H1 (cell line): ENCODE data around the gene RPIA. TPM values are rescaled to one million over a fixed set of nuclear protein-coding genes. Genes with fewer than 3 reads are reported as not detected.
A peak's percentile ranks its signal among the peaks of the same experiment; 100 is the strongest.

Experiments used
- CTCF ChIA-PET: fragments of 300-600 bp; sonication (Branson Sonifier 250); formaldehyde crosslinking; loops from one replicate; lab custom pipeline; 2021; ENCODE audit not compliant: partially characterized antibody; lab: Charles Lee
- POLR2A ChIA-PET: fragments of 300-600 bp; sonication (Branson Sonifier 250); formaldehyde crosslinking; loops from one replicate; lab custom pipeline; 2021; ENCODE audit warnings: inconsistent platforms; ENCODE audit not compliant: partially characterized antibody; lab: Charles Lee
- DNase-seq, 2 experiments: peaks; one replicate each; pipeline versions ENCODE4 v3.0.0 to v3.0.0-alpha.2; 2010 to 2022; ENCODE audit warnings: low spot score in 2 of 2, low read depth in 1 of 2, mixed read lengths in 1 of 2
- FAIRE-seq: peaks from 2 replicates; lab custom pipeline; 2011; peaks lifted over from hg19 to GRCh38; lab: Jason Lieb, UNC
- H2AFZ ChIP-seq: 2 replicates; pipeline ENCODE4 v1.8.1; 2012; ENCODE audit warnings: low read length, inconsistent platforms
- H2AK5ac ChIP-seq: 2 replicates; pipeline ENCODE4 v1.6.1; 2013; ENCODE audit warnings: low read depth, low read length
- H2BK120ac ChIP-seq: replicated peaks from 2 replicates; pipeline ENCODE3; 2013; ENCODE audit warnings: low read depth, low read length, inconsistent platforms
- H2BK12ac ChIP-seq: 2 replicates; pipeline ENCODE4 v1.6.1; 2013; ENCODE audit warnings: low read depth, low read length
- H2BK15ac ChIP-seq: 2 replicates; pipeline ENCODE4 v1.6.1; 2013; ENCODE audit warnings: low read length
- H2BK20ac ChIP-seq: 2 replicates; pipeline ENCODE4 v1.6.1; 2013; ENCODE audit warnings: low read length
- H2BK5ac ChIP-seq: 2 replicates; pipeline ENCODE4 v1.6.1; 2013; ENCODE audit warnings: low read depth, low read length
- H3K14ac ChIP-seq: 2 replicates; pipeline ENCODE4 v1.6.1; 2013; ENCODE audit warnings: inconsistent platforms; ENCODE audit not compliant: insufficient read length
- H3K18ac ChIP-seq: 2 replicates; pipeline ENCODE4 v1.6.1; 2013; ENCODE audit warnings: low read length; ENCODE audit errors: extremely low read depth
- H3K23ac ChIP-seq: 2 replicates; pipeline ENCODE4 v1.6.1; 2013; ENCODE audit warnings: inconsistent platforms; ENCODE audit not compliant: insufficient read length
- H3K23me2 ChIP-seq: 2 replicates; pipeline ENCODE4 v1.6.1; 2013; ENCODE audit warnings: low read depth, low read length
- H3K27ac ChIP-seq: 2 replicates; pipeline ENCODE4 v1.6.1; 2011; ENCODE audit warnings: low read depth, low read length, inconsistent platforms
- H3K27me3 ChIP-seq, 4 experiments: replicated peaks in 1 of 4; 1 replicate in 1 of 4; 2 replicates in 3 of 4; pipeline versions ENCODE4 v1.6.1 to v1.8.1; 2011 to 2013; ENCODE audit warnings: low read length in 3 of 4, mild to moderate bottlenecking in 3 of 4, inconsistent platforms in 2 of 4, mixed read lengths in 2 of 4, moderate library complexity in 1 of 4; ENCODE audit not compliant: control insufficient read depth in 3 of 4, insufficient read depth in 3 of 4; ENCODE audit errors: extremely low read depth in 1 of 4
- H3K36me3 ChIP-seq, 4 experiments: 2 replicates each; pipeline versions ENCODE4 v1.6.1 to v1.8.1; 2011 to 2013; ENCODE audit warnings: mild to moderate bottlenecking in 4 of 4, low read length in 3 of 4, moderate library complexity in 2 of 4, control low read depth in 1 of 4, inconsistent platforms in 1 of 4; ENCODE audit not compliant: insufficient read depth in 4 of 4, control insufficient read depth in 2 of 4
- H3K4ac ChIP-seq: replicated peaks from 2 replicates; pipeline ENCODE3; 2013; ENCODE audit warnings: low read length, low read depth, mixed read lengths, inconsistent platforms; ENCODE audit not compliant: insufficient read length
- H3K4me1 ChIP-seq, 4 experiments: replicated peaks in 1 of 4; 1 replicate in 1 of 4; 2 replicates in 3 of 4; pipeline versions ENCODE4 v1.6.1 to v1.8.1; 2011 to 2013; ENCODE audit warnings: low read length in 3 of 4, inconsistent platforms in 2 of 4, mixed read lengths in 1 of 4; ENCODE audit not compliant: insufficient read depth in 4 of 4, control insufficient read depth in 3 of 4
- H3K4me2 ChIP-seq, 2 experiments: 2 replicates each; pipeline versions ENCODE4 v1.6.1 to v1.8.1; 2011 to 2013; ENCODE audit warnings: low read depth in 2 of 2, low read length in 2 of 2, control low read depth in 1 of 2, inconsistent platforms in 1 of 2, mild to moderate bottlenecking in 1 of 2; ENCODE audit not compliant: insufficient read depth in 1 of 2
- H3K4me3 ChIP-seq, 4 experiments: fragments of 200-600, 300-600 bp in 1 of 4; sonication (generic), shearing (Covaris generic), sonication (Bioruptor Twin) in 1 of 4; 2 replicates each; pipeline versions ENCODE4 v1.5.1 to v1.8.1; 2011 to 2016; ENCODE audit warnings: low read length in 4 of 4, low read depth in 3 of 4, control low read depth in 2 of 4, inconsistent platforms in 2 of 4, mild to moderate bottlenecking in 2 of 4, mixed read lengths in 1 of 4, moderate library complexity in 1 of 4; ENCODE audit not compliant: insufficient read depth in 2 of 4; ENCODE audit errors: extremely low read depth in 1 of 4
- H3K56ac ChIP-seq: replicated peaks from 2 replicates; pipeline ENCODE3; 2013; ENCODE audit warnings: low read depth, mild to moderate bottlenecking, mixed read lengths, low read length, inconsistent platforms; ENCODE audit not compliant: insufficient read length
- H3K79me1 ChIP-seq: 2 replicates; pipeline ENCODE4 v1.6.1; 2013; ENCODE audit warnings: low read depth, low read length, control low read depth
- H3K79me2 ChIP-seq, 2 experiments: 2 replicates each; pipeline versions ENCODE4 v1.6.1 to v1.8.1; 2012 to 2013; ENCODE audit warnings: low read length in 2 of 2, mild to moderate bottlenecking in 2 of 2, inconsistent platforms in 1 of 2; ENCODE audit not compliant: insufficient read depth in 2 of 2, control insufficient read depth in 1 of 2
- H3K9ac ChIP-seq, 4 experiments: replicated peaks in 1 of 4; 1 replicate in 1 of 4; 2 replicates in 3 of 4; pipeline versions ENCODE4 v1.6.1 to v1.8.1; 2011 to 2013; ENCODE audit warnings: low read depth in 3 of 4, low read length in 3 of 4, control low read depth in 2 of 4, mild to moderate bottlenecking in 2 of 4, moderate library complexity in 2 of 4, inconsistent platforms in 1 of 4; ENCODE audit errors: extremely low read depth in 1 of 4
- H3K9me3 ChIP-seq, 2 experiments: 2 replicates each; pipeline versions ENCODE4 v1.6.1 to v1.8.1; 2012 to 2013; ENCODE audit warnings: mild to moderate bottlenecking in 2 of 2, moderate library complexity in 2 of 2, control low read depth in 1 of 2, inconsistent platforms in 1 of 2, low read depth in 1 of 2, low read length in 1 of 2, mixed read lengths in 1 of 2; ENCODE audit not compliant: insufficient read depth in 2 of 2
- H4K20me1 ChIP-seq, 2 experiments: replicated peaks in 1 of 2; 2 replicates each; pipeline versions ENCODE3 to v1.8.1; 2011 to 2013; ENCODE audit warnings: inconsistent platforms in 2 of 2, low read length in 2 of 2, mild to moderate bottlenecking in 1 of 2; ENCODE audit not compliant: insufficient read depth in 2 of 2, control insufficient read depth in 1 of 2
- H4K5ac ChIP-seq: 2 replicates; pipeline ENCODE4 v1.6.1; 2013; ENCODE audit warnings: low read length, low read depth, mixed read lengths, inconsistent platforms; ENCODE audit not compliant: insufficient read length
- H4K8ac ChIP-seq: 2 replicates; pipeline ENCODE4 v1.8.0; 2013; ENCODE audit warnings: mild to moderate bottlenecking, moderate library complexity, low read length, inconsistent platforms; ENCODE audit not compliant: insufficient read depth; ENCODE audit errors: extremely low read depth
- H4K91ac ChIP-seq: replicated peaks from 2 replicates; pipeline ENCODE3; 2013; ENCODE audit warnings: low read length, mixed read lengths, inconsistent platforms; ENCODE audit not compliant: insufficient read length
- RAD21 ChIP-seq, 2 experiments: IDR thresholded peaks in 1 of 2; conservative IDR thresholded peaks in 1 of 2; 2 replicates each; pipeline ENCODE4 v1.6.1; 2011; ENCODE audit warnings: low read depth in 2 of 2, low read length in 2 of 2, improper control_type of control experiment in 1 of 2, inconsistent platforms in 1 of 2, mild to moderate bottlenecking in 1 of 2, moderate library complexity in 1 of 2
- YY1 ChIP-seq: IDR thresholded peaks from 2 replicates; pipeline ENCODE4 v1.6.1; 2011; ENCODE audit warnings: low read depth, mild to moderate bottlenecking, low read length
- ZNF274 ChIP-seq: IDR thresholded peaks from 2 replicates; pipeline ENCODE4 v1.7.0; 2012; ENCODE audit warnings: low read length, borderline replicate concordance; ENCODE audit errors: extremely low read depth
- WGBS, 2 experiments: shearing (Covaris generic) in 1 of 2; methylation state at CpG; one replicate each; pipeline versions ENCODE4 v1.1.6 to v1.1.7; 2013 to 2015; ENCODE audit warnings: low lambda C conversion rate in 2 of 2, mixed read lengths in 2 of 2, inconsistent platforms in 1 of 2, low coverage in 1 of 2, missing lambda C conversion rate in 1 of 2; ENCODE audit not compliant: insufficient replicate concordance in 2 of 2, insufficient coverage in 1 of 2, insufficient read length in 1 of 2; ENCODE audit errors: extremely low coverage in 1 of 2, missing lambda C conversion rate in 1 of 2; 5-methylcytosine and 5-hydroxymethylcytosine counted together
- polyA plus RNA-seq, 7 experiments: library from polyadenylated mRNA; depleted of rRNA in 3 of 7; stranded (reverse) in 5 of 7; unstranded in 2 of 7; fragments of >200 nt in 5 of 7; fragments of 200-250 nt in 2 of 7; gene quantifications; 1 replicate in 5 of 7; 2 replicates in 1 of 7; 4 replicates in 1 of 7; pipeline versions ENCODE4 v1.2.1 to v1.2.3, GENCODE V29; 2011 to 2013; ENCODE audit warnings: missing spikeins in 2 of 7, mixed read lengths in 2 of 7
- total RNA-seq: library from RNA; stranded (reverse); fragmentation: NEBNext Ultra II Directional; extraction: Animal tissue kit (Norgen Biotek cat#: 25700); gene quantifications from 2 replicates; pipeline ENCODE4 v1.2.1, GENCODE V29; 2021
- TF ChIP-seq, protein P1 (sequence below), 3 experiments: IDR thresholded peaks; 1 replicate in 2 of 3; 2 replicates in 1 of 3; pipeline versions ENCODE4 v1.5.1 to v1.6.1; 2011; ENCODE audit warnings: low read length in 3 of 3, mild to moderate bottlenecking in 3 of 3, inconsistent platforms in 2 of 3, low read depth in 1 of 3, moderate library complexity in 1 of 3; ENCODE audit not compliant: insufficient read depth in 1 of 3; ENCODE audit errors: control extremely low read depth in 1 of 3
- TF ChIP-seq, protein P2 (sequence below): IDR thresholded peaks from 2 replicates; pipeline ENCODE4 v1.6.1; 2012; ENCODE audit warnings: low read length, inconsistent platforms

Gene RPIA
- total and polyA plus RNA-seq, 2 of the 8 experiments (the other 6 are each of a cell fraction or from before 2014, with no cell fraction given): 13.1 to 24.0 TPM

DNA sequence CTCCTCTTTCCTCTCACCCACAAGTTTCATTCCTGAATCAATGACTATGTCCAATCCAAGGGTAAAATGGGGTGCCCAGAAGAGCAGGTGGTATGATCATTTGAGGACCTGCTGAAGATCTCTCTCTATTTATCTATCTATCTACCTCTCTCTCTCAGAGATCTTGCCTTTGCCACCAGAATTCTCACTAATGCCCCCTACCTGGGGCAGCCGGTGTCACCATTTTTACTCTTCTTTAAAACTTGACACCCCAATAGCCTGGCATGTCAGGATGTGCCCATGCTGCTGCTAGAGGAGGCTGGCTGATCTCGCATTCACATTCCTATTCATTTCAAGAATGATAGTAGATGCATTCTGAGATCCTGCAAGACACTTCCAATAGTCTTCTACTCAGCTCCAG lies 24.3 kb upstream of the RPIA start:
- Histone ChIP-seq H3K4me1 (no peaks in the 10 kb centered on the region; a peak in 1 of 7 replicates), H4K91ac (no peak overlapping the region), H2BK20ac (no peak overlapping the region), H3K23me2 (no peaks in the 10 kb centered on the region), H3K9me3 (no peaks in the 10 kb centered on the region), H3K23ac (no peak overlapping the region), H3K9ac (no peak overlapping the region), H3K18ac (no peak overlapping the region), H2BK5ac (no peak overlapping the region), H3K79me2 (no peaks in the 10 kb centered on the region), H4K8ac (no peak overlapping the region), H2BK15ac (no peak overlapping the region), H3K79me1 (no peaks in the 10 kb centered on the region), H3K4ac (no peak overlapping the region), H3K27ac (no peak overlapping the region), H2BK120ac (no peak overlapping the region), H3K27me3 (no peaks in the 10 kb centered on the region), H4K20me1 (no peaks in the 10 kb centered on the region), H3K56ac (no peak overlapping the region), H3K36me3 (no peaks in the 10 kb centered on the region), H3K14ac (no peak overlapping the region), H3K4me2 (no peak overlapping the region)
- FAIRE-seq (no peak), DNase-seq (no peak)
- CTCF ChIA-PET: interaction anchor here (0.9 to 13.6 kb wide), 14 partner anchors 6 to 476 kb away, joined by 3 to 306 read pairs (median 4); no protein-coding TSS in a partner anchor
- 74% methylated on average over 2 of the region's 2 CpGs; no CpG with 5 or more reads in 1 of the 2 experiments for WGBS, 2 experiments
- TF ChIP-seq, protein P1, sequence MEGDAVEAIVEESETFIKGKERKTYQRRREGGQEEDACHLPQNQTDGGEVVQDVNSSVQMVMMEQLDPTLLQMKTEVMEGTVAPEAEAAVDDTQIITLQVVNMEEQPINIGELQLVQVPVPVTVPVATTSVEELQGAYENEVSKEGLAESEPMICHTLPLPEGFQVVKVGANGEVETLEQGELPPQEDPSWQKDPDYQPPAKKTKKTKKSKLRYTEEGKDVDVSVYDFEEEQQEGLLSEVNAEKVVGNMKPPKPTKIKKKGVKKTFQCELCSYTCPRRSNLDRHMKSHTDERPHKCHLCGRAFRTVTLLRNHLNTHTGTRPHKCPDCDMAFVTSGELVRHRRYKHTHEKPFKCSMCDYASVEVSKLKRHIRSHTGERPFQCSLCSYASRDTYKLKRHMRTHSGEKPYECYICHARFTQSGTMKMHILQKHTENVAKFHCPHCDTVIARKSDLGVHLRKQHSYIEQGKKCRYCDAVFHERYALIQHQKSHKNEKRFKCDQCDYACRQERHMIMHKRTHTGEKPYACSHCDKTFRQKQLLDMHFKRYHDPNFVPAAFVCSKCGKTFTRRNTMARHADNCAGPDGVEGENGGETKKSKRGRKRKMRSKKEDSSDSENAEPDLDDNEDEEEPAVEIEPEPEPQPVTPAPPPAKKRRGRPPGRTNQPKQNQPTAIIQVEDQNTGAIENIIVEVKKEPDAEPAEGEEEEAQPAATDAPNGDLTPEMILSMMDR (IDR thresholded peaks at IDR 0.05; ENCODE audit: control extremely low read depth in 1 of 3, insufficient read depth in 1 of 3, low read depth in 1 of 3, low read length in 3 of 3): peak in 2 of 3 experiments; percentile 29 to 30; a peak in 2 of 4 replicates
- TF ChIP-seq YY1 (no peak), ZNF274 (no peak), RAD21 (IDR thresholded peaks at IDR 0.05 in 1 of 2, conservative IDR thresholded peaks at IDR 0.05 in 1 of 2; ENCODE audit: low read depth in 2 of 2, low read length in 2 of 2) (peak; percentile 6 to 39; a peak in 1 of 4 replicates)
- TF ChIP-seq, protein P2, sequence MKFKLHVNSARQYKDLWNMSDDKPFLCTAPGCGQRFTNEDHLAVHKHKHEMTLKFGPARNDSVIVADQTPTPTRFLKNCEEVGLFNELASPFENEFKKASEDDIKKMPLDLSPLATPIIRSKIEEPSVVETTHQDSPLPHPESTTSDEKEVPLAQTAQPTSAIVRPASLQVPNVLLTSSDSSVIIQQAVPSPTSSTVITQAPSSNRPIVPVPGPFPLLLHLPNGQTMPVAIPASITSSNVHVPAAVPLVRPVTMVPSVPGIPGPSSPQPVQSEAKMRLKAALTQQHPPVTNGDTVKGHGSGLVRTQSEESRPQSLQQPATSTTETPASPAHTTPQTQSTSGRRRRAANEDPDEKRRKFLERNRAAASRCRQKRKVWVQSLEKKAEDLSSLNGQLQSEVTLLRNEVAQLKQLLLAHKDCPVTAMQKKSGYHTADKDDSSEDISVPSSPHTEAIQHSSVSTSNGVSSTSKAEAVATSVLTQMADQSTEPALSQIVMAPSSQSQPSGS: no peak
- TF ChIP-seq, all 59 proteins: peak for 2
- Histone ChIP-seq H2BK12ac (no peak overlapping the region), H2AFZ (no peak overlapping the region), H2AK5ac (no peak overlapping the region), H4K5ac (no peak overlapping the region), H3K4me3 (no peak overlapping the region)
- POLR2A ChIA-PET: interaction anchor here (0.6 to 1.1 kb wide), 2 partner anchors 39 to 51 kb away, joined by 3 to 7 read pairs; no protein-coding TSS in a partner anchor
